ENCODE results near the gene PRDM13.
"Not testable (repeated sequence)": the region's sequence is repeated elsewhere in the genome, so short reads cannot be mapped to it uniquely, and the experiment has no call there.

PRDM13 gene

GRCh38 chr6:99606656-99607415 lies at the start of gene PRDM13:
TSS of gene PRDM13 (plus strand) at chr6:99606833. CDS start at chr6:99607035, 202 bp downstream.
- no peak for DNase-seq

GRCh38 chr6:99559057-99559456 lies 47.6 kb upstream of the PRDM13 start:
- DNase-seq = no peak

- DNase-seq = no peak
Observed at GRCh38 chr6:99560668-99561067, 46.0 kb upstream of the PRDM13 start.

- DNase-seq = no peak
Observed at GRCh38 chr6:99563056-99563723, 43.4 kb upstream of the PRDM13 start.

- peak; percentile 97 for DNase-seq
Observed at GRCh38 chr6:99568103-99568933, 38.3 kb upstream of the PRDM13 start, which contains the start of gene CCNC. TSS of gene CCNC (minus strand) at chr6:99568660. CDS start at chr6:99568527, 133 bp downstream.

- no peak for DNase-seq
Observed at GRCh38 chr6:99573980-99574617, 32.5 kb upstream of the PRDM13 start.

GRCh38 chr6:99575544-99576227 lies 30.9 kb upstream of the PRDM13 start:
- no peak for DNase-seq

- no peak for DNase-seq
Observed at GRCh38 chr6:99579781-99580180, 26.9 kb upstream of the PRDM13 start.

- no peak for DNase-seq
Observed at GRCh38 chr6:99587792-99588191, 18.8 kb upstream of the PRDM13 start.

- peak; percentile 86 for DNase-seq
Observed at GRCh38 chr6:99588618-99589289, 17.9 kb upstream of the PRDM13 start.

- no peak for DNase-seq
Observed at GRCh38 chr6:99589290-99589672, 17.4 kb upstream of the PRDM13 start.

- no peak for DNase-seq
Observed at GRCh38 chr6:99589907-99590493, 16.6 kb upstream of the PRDM13 start.

- DNase-seq = no peak
Observed at GRCh38 chr6:99590728-99591672, 15.6 kb upstream of the PRDM13 start.

- no peak for DNase-seq
Observed at GRCh38 chr6:99591673-99592364, 14.8 kb upstream of the PRDM13 start.

GRCh38 chr6:99592900-99593299 lies 13.7 kb upstream of the PRDM13 start:
- no peak for DNase-seq

GRCh38 chr6:99594696-99595095 lies 11.9 kb upstream of the PRDM13 start:
- not testable (repeated sequence) for DNase-seq

GRCh38 chr6:99602520-99603420 lies 3.9 kb upstream of the PRDM13 start:
- DNase-seq = no peak

GRCh38 chr6:99603421-99604165 lies 3.0 kb upstream of the PRDM13 start:
- DNase-seq = peak; percentile 69
